ENCODE data around the gene PDCD7.

The PDCD7 gene

GRCh38 chr15:65071381-65071811 is 62.2 kb downstream of the PDCD7 start:
- peak; percentile 69 for DNase-seq

- no peak for DNase-seq
Observed at GRCh38 chr15:65069779-65070546, 63.6 kb downstream of the PDCD7 start.

- DNase-seq, result peak; percentile 54
Observed at GRCh38 chr15:65069179-65069578, 64.4 kb downstream of the PDCD7 start.

GRCh38 chr15:65068403-65068788 is 65.2 kb downstream of the PDCD7 start:
- no peak for DNase-seq

- DNase-seq, result no peak
Observed at GRCh38 chr15:65067645-65068402, 65.8 kb downstream of the PDCD7 start, which contains the start of gene RASL12. Gene RASL12, minus strand, starts transcription at chr15:65067991. Its CDS starts 156 bp downstream, at chr15:65067835.
